Activated naive CD4-positive, alpha-beta T cell treated with anti-CD3 and anti-CD28 coated beads for 36 hours (primary cell): ENCODE data around the gene RXRA. TPM values are rescaled to one million over a fixed set of nuclear protein-coding genes. Genes with fewer than 3 reads are reported as not detected.

Experiments used
- CTCF ChIA-PET: fragments of 350-600 bp; sonication (Branson Sonifier 250); formaldehyde crosslinking; loops from one replicate; lab custom pipeline; 2021; ENCODE audit warnings: antibody characterized with exemption; lab: Charles Lee
- DNase-seq: peaks from one replicate; pipeline ENCODE4 v3.0.0-alpha.2; 2020
- H3K27ac Mint-ChIP-seq: one replicate; pipeline ENCODE4 v1.8.0; 2021; ENCODE audit warnings: mild to moderate bottlenecking, mixed read lengths
- H3K27me3 Mint-ChIP-seq: one replicate; pipeline ENCODE4 v1.8.0; 2021; ENCODE audit warnings: low read depth, mixed read lengths
- H3K36me3 Mint-ChIP-seq: one replicate; pipeline ENCODE4 v1.8.0; 2021; ENCODE audit warnings: low read depth, mixed read lengths
- H3K4me1 Mint-ChIP-seq: one replicate; pipeline ENCODE4 v1.8.0; 2021; ENCODE audit warnings: low read depth, mixed read lengths
- H3K4me3 Mint-ChIP-seq: one replicate; pipeline ENCODE4 v1.8.0; 2021; ENCODE audit warnings: mild to moderate bottlenecking, moderate library complexity, mixed read lengths
- H3K9me3 Mint-ChIP-seq: one replicate; pipeline ENCODE4 v1.8.0; 2021; ENCODE audit warnings: mixed read lengths
- intact Hi-C: fragments of 100-400 bp; cut with micrococcal nuclease; formaldehyde crosslinking; loops from one replicate; pipeline ENCODE4 v1.15.1; 2023
- total RNA-seq, 2 experiments: library from RNA; stranded (reverse); gene quantifications; one replicate each; pipeline ENCODE4 v1.2.3, GENCODE V29; 2021

The RXRA gene
- total RNA-seq, 2 experiments from 2014 or later, result 2.1 to 2.2 TPM

GRCh38 chr9:134367061-134367460 lies 40.8 kb downstream of the RXRA start:
- CTCF ChIA-PET, result no interaction called here

GRCh38 chr9:134367791-134368490 lies 41.7 kb downstream of the RXRA start:
- H3K4me1 Mint-ChIP-seq, result peaks cover 5% of the 10 kb centered on the region
- no peak overlapping the region for H3K4me3 Mint-ChIP-seq
- CTCF ChIA-PET, result interaction anchor here (0.6 kb wide), 2 partner anchors 75 to 204 kb away, joined by 3 to 4 read pairs; partner anchors contain the start of gene RNU6ATAC
- H3K36me3 Mint-ChIP-seq, result no peaks in the 10 kb centered on the region
- no peaks in the 10 kb centered on the region for H3K9me3 Mint-ChIP-seq
- intact Hi-C loops, result no loop called here
- no peak overlapping the region for H3K27ac Mint-ChIP-seq
- no peaks in the 10 kb centered on the region for H3K27me3 Mint-ChIP-seq
- DNase-seq, result no peak

More at GRCh38 chr9:134367061-134367460, 40.8 kb downstream of the RXRA start:
- no peak overlapping the region for H3K4me3 Mint-ChIP-seq
- H3K27me3 Mint-ChIP-seq, result no peaks in the 10 kb centered on the region
- no peak overlapping the region for H3K27ac Mint-ChIP-seq
- H3K9me3 Mint-ChIP-seq, result no peaks in the 10 kb centered on the region
- DNase-seq, result no peak
- H3K36me3 Mint-ChIP-seq, result no peaks in the 10 kb centered on the region
- H3K4me1 Mint-ChIP-seq, result peaks cover 5% of the 10 kb centered on the region
- intact Hi-C loops, result no loop called here

GRCh38 chr9:134368571-134368970 lies 42.3 kb downstream of the RXRA start:
- CTCF ChIA-PET, result interaction anchor here (0.6 kb wide), 1 partner anchor 204 kb away, joined by 4 read pairs; the partner anchor contains the start of gene RNU6ATAC
- DNase-seq, result no peak
- no peak overlapping the region for H3K4me3 Mint-ChIP-seq
- no peaks in the 10 kb centered on the region for H3K9me3 Mint-ChIP-seq
- H3K27me3 Mint-ChIP-seq, result no peaks in the 10 kb centered on the region
- peaks cover 5% of the 10 kb centered on the region for H3K4me1 Mint-ChIP-seq
- no peak overlapping the region for H3K27ac Mint-ChIP-seq
- H3K36me3 Mint-ChIP-seq, result no peaks in the 10 kb centered on the region
- intact Hi-C loops, result no loop called here

GRCh38 chr9:134369416-134370212 lies 43.4 kb downstream of the RXRA start:
- H3K36me3 Mint-ChIP-seq, result no peaks in the 10 kb centered on the region
- CTCF ChIA-PET, result no interaction called here
- no peak overlapping the region for H3K27ac Mint-ChIP-seq
- no peaks in the 10 kb centered on the region for H3K9me3 Mint-ChIP-seq
- H3K4me1 Mint-ChIP-seq, result peaks cover 5% of the 10 kb centered on the region
- intact Hi-C loops, result no loop called here
- DNase-seq, result no peak
- no peak overlapping the region for H3K4me3 Mint-ChIP-seq
- H3K27me3 Mint-ChIP-seq, result no peaks in the 10 kb centered on the region

- Mint-ChIP-seq H3K4me1 (peaks cover 5% of the 10 kb centered on the region), H3K36me3 (no peaks in the 10 kb centered on the region), H3K4me3 (no peak overlapping the region), H3K27me3 (no peaks in the 10 kb centered on the region), H3K9me3 (no peaks in the 10 kb centered on the region), H3K27ac (no peak overlapping the region)
- DNase-seq, result no peak
- CTCF ChIA-PET, result no interaction called here
- intact Hi-C loops, result no loop called here
These were observed 43.9 kb downstream of the RXRA start for GRCh38 chr9:134370213-134370492.

GRCh38 chr9:134370638-134371037 lies 44.4 kb downstream of the RXRA start:
- H3K4me3 Mint-ChIP-seq, result no peak overlapping the region
- CTCF ChIA-PET, result no interaction called here
- H3K4me1 Mint-ChIP-seq, result peaks cover 3% of the 10 kb centered on the region
- DNase-seq, result no peak
- H3K36me3 Mint-ChIP-seq, result no peaks in the 10 kb centered on the region
- no peak overlapping the region for H3K27ac Mint-ChIP-seq
- intact Hi-C loops, result no loop called here
- no peaks in the 10 kb centered on the region for H3K27me3 Mint-ChIP-seq
- H3K9me3 Mint-ChIP-seq, result no peaks in the 10 kb centered on the region

GRCh38 chr9:134371731-134372130 lies 45.5 kb downstream of the RXRA start:
- no peak overlapping the region for H3K4me3 Mint-ChIP-seq
- H3K27ac Mint-ChIP-seq, result no peak overlapping the region
- no peaks in the 10 kb centered on the region for H3K36me3 Mint-ChIP-seq
- no peaks in the 10 kb centered on the region for H3K9me3 Mint-ChIP-seq
- no peaks in the 10 kb centered on the region for H3K27me3 Mint-ChIP-seq
- intact Hi-C loops, result no loop called here
- peaks cover 3% of the 10 kb centered on the region for H3K4me1 Mint-ChIP-seq
- no peak for DNase-seq
- CTCF ChIA-PET, result no interaction called here

GRCh38 chr9:134372581-134373267 lies 46.5 kb downstream of the RXRA start:
- intact Hi-C loops, result no loop called here

GRCh38 chr9:134373269-134373668 lies 47.0 kb downstream of the RXRA start:
- CTCF ChIA-PET, result no interaction called here
- intact Hi-C loops, result no loop called here
- H3K27ac Mint-ChIP-seq, result no peak overlapping the region

More at GRCh38 chr9:134372581-134373267, 46.5 kb downstream of the RXRA start:
- Mint-ChIP-seq H3K36me3 (no peaks in the 10 kb centered on the region), H3K4me3 (no peak overlapping the region), H3K27me3 (no peaks in the 10 kb centered on the region), H3K4me1 (no peaks in the 10 kb centered on the region), H3K27ac (no peak overlapping the region), H3K9me3 (no peaks in the 10 kb centered on the region)
- CTCF ChIA-PET, result no interaction called here
- DNase-seq, result no peak

GRCh38 chr9:134373953-134374300 lies 47.7 kb downstream of the RXRA start:
- no peak overlapping the region for H3K4me3 Mint-ChIP-seq
- CTCF ChIA-PET, result no interaction called here
- H3K4me1 Mint-ChIP-seq, result no peaks in the 10 kb centered on the region
- H3K36me3 Mint-ChIP-seq, result no peaks in the 10 kb centered on the region
- no peak overlapping the region for H3K27ac Mint-ChIP-seq
- DNase-seq, result no peak
- intact Hi-C loops, result no loop called here
- H3K9me3 Mint-ChIP-seq, result no peaks in the 10 kb centered on the region
- no peaks in the 10 kb centered on the region for H3K27me3 Mint-ChIP-seq

More at GRCh38 chr9:134373269-134373668, 47.0 kb downstream of the RXRA start:
- no peak for DNase-seq
- no peaks in the 10 kb centered on the region for H3K27me3 Mint-ChIP-seq
- no peaks in the 10 kb centered on the region for H3K36me3 Mint-ChIP-seq
- no peak overlapping the region for H3K4me3 Mint-ChIP-seq
- H3K4me1 Mint-ChIP-seq, result no peaks in the 10 kb centered on the region
- H3K9me3 Mint-ChIP-seq, result no peaks in the 10 kb centered on the region

- Mint-ChIP-seq H3K9me3 (no peaks in the 10 kb centered on the region), H3K4me3 (no peak overlapping the region), H3K27me3 (no peaks in the 10 kb centered on the region), H3K4me1 (no peaks in the 10 kb centered on the region), H3K27ac (no peak overlapping the region), H3K36me3 (no peaks in the 10 kb centered on the region)
- no peak for DNase-seq
- intact Hi-C loops, result no loop called here
- CTCF ChIA-PET, result no interaction called here
These were observed 48.2 kb downstream of the RXRA start for GRCh38 chr9:134374301-134375010.

GRCh38 chr9:134375011-134375390 lies 48.7 kb downstream of the RXRA start:
- H3K27me3 Mint-ChIP-seq, result no peaks in the 10 kb centered on the region
- H3K4me1 Mint-ChIP-seq, result no peaks in the 10 kb centered on the region

More at GRCh38 chr9:134375011-134375390, 48.7 kb downstream of the RXRA start:
- Mint-ChIP-seq H3K4me3 (no peak overlapping the region), H3K27ac (no peak overlapping the region), H3K9me3 (no peaks in the 10 kb centered on the region), H3K36me3 (no peaks in the 10 kb centered on the region)
- DNase-seq, result no peak
- CTCF ChIA-PET, result no interaction called here
- intact Hi-C loops, result no loop called here
